ENCODE results near the gene KCND1.
"Not testable (repeated sequence)": the region's sequence is repeated elsewhere in the genome, so short reads cannot be mapped to it uniquely, and the experiment has no call there.

The KCND1 gene

GRCh38 chrX:48971249-48972219, at the start of gene KCND1:
TSS of gene KCND1 (minus strand) at chrX:48971844. CDS start at chrX:48970271, 1,573 bp downstream.
- DNase-seq (ENCODE audit: low spot score) = no peak

GRCh38 chrX:49019599-49020249, 48.1 kb upstream of the KCND1 start:
- DNase-seq (ENCODE audit: low spot score) = no peak

GRCh38 chrX:49019050-49019449, 47.4 kb upstream of the KCND1 start:
- no peak for DNase-seq (ENCODE audit: low spot score)

GRCh38 chrX:49003696-49004095, 32.1 kb upstream of the KCND1 start:
- no peak for DNase-seq (ENCODE audit: low spot score)

- peak; percentile 86 for DNase-seq (ENCODE audit: low spot score)
Observed at GRCh38 chrX:49002091-49002935, 30.7 kb upstream of the KCND1 start, which contains the start of gene GRIPAP1. TSS of gene GRIPAP1 (minus strand) at chrX:49002264. CDS start at chrX:49002229, 35 bp downstream.

- DNase-seq (ENCODE audit: low spot score) = peak; percentile 21
Observed at GRCh38 chrX:49001521-49002090, 30.0 kb upstream of the KCND1 start.

- no peak for DNase-seq (ENCODE audit: low spot score)
Observed at GRCh38 chrX:49000636-49001035, 29.0 kb upstream of the KCND1 start.

- DNase-seq (ENCODE audit: low spot score) = no peak
Observed at GRCh38 chrX:48999030-48999429, 27.4 kb upstream of the KCND1 start.

GRCh38 chrX:48998391-48998790, 26.7 kb upstream of the KCND1 start:
- DNase-seq (ENCODE audit: low spot score) = no peak

GRCh38 chrX:48997865-48998264, 26.2 kb upstream of the KCND1 start:
- DNase-seq (ENCODE audit: low spot score) = no peak

- no peak for DNase-seq (ENCODE audit: low spot score)
Observed at GRCh38 chrX:48997455-48997854, 25.8 kb upstream of the KCND1 start.

GRCh38 chrX:48996969-48997368, 25.3 kb upstream of the KCND1 start:
- DNase-seq (ENCODE audit: low spot score) = no peak

GRCh38 chrX:48992341-48992740, 20.7 kb upstream of the KCND1 start:
- DNase-seq (ENCODE audit: low spot score) = no peak

GRCh38 chrX:48989483-48989882, 17.8 kb upstream of the KCND1 start:
- no peak for DNase-seq (ENCODE audit: low spot score)

- no peak for DNase-seq (ENCODE audit: low spot score)
Observed at GRCh38 chrX:48983896-48984295, 12.3 kb upstream of the KCND1 start.

GRCh38 chrX:48983081-48983480, 11.4 kb upstream of the KCND1 start:
- DNase-seq (ENCODE audit: low spot score) = no peak

- DNase-seq (ENCODE audit: low spot score) = no peak
Observed at GRCh38 chrX:48981178-48981577, 9.5 kb upstream of the KCND1 start.

GRCh38 chrX:48980341-48980740, 8.7 kb upstream of the KCND1 start:
- not testable (repeated sequence) for DNase-seq (ENCODE audit: low spot score)

- no peak for DNase-seq (ENCODE audit: low spot score)
Observed at GRCh38 chrX:48978226-48978625, 6.6 kb upstream of the KCND1 start.

- no peak for DNase-seq (ENCODE audit: low spot score)
Observed at GRCh38 chrX:48976086-48976485, 4.4 kb upstream of the KCND1 start.

GRCh38 chrX:48975541-48975940, 3.9 kb upstream of the KCND1 start:
- DNase-seq (ENCODE audit: low spot score) = no peak

GRCh38 chrX:48975041-48975440, 3.4 kb upstream of the KCND1 start:
- DNase-seq (ENCODE audit: low spot score) = no peak
